Erythroblast (primary cell): Measurements from ENCODE around the gene OR2G2.

Experiments used
- GATA1 ChIP-seq: IDR thresholded peaks from 2 replicates; pipeline ENCODE4 v1.6.1; 2011; ENCODE audit warnings: low read depth, mild to moderate bottlenecking, control low read depth, low read length, moderate library complexity
- POLR2A ChIP-seq: IDR thresholded peaks from 2 replicates; pipeline ENCODE4 v1.6.1; 2011; ENCODE audit warnings: mild to moderate bottlenecking, low read length

DNA sequence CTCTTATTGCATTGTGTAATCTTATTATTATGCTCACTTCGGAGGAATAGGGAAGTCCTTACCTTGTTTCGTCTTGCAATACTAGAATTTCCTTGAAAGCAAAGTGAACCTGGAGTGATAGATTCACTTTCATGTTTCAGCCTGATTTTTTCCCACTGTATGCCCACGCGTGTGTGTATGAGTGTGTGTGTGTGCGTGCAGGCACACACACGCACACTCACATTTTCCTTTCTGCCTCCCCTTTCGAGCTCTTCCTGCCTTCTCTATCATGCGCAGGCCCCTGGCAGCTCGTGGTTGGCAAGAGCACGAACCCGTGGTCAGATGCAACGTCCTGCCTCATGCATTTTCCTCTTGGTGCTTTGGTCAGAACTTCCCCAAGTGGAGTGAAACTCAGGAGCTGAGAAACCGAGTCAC lies 39.4 kb upstream of the OR2G2 start, which contains the start of gene GCSAML:
- TF ChIP-seq POLR2A (peak; percentile 80), GATA1 (no peak)
